H1 (cell line): ENCODE measurements around the gene SLC9A3. TPM values are rescaled to one million over a fixed set of nuclear protein-coding genes. Genes with fewer than 3 reads are reported as not detected.

Experiments used
- NANOG ChIP-seq: IDR thresholded peaks from 2 replicates; pipeline ENCODE4 v1.6.1; 2011; ENCODE audit warnings: low read length, low read depth, mild to moderate bottlenecking, inconsistent platforms; ENCODE audit not compliant: insufficient read depth, poor library complexity, severe bottlenecking
- PHF8 ChIP-seq: fragments of 200-600 bp; sonication (generic); conservative IDR thresholded peaks from 2 replicates; pipeline ENCODE4 v1.7.1; 2012; ENCODE audit warnings: low read depth, mild to moderate bottlenecking, inconsistent platforms, low read length, moderate library complexity
- SUZ12 ChIP-seq: fragments of 200-600 bp; sonication (generic); IDR thresholded peaks from 2 replicates; pipeline ENCODE4 v1.6.1; 2012; ENCODE audit warnings: mild to moderate bottlenecking, inconsistent platforms, low read length, moderate library complexity, mixed read lengths
- polyA plus RNA-seq, 7 experiments: library from polyadenylated mRNA; depleted of rRNA in 3 of 7; stranded (reverse) in 5 of 7; unstranded in 2 of 7; fragments of >200 nt in 5 of 7; fragments of 200-250 nt in 2 of 7; gene quantifications; 1 replicate in 5 of 7; 2 replicates in 1 of 7; 4 replicates in 1 of 7; pipeline versions ENCODE4 v1.2.1 to v1.2.3, GENCODE V29; 2011 to 2013; ENCODE audit warnings: missing spikeins in 2 of 7, mixed read lengths in 2 of 7
- total RNA-seq: library from RNA; stranded (reverse); fragmentation: NEBNext Ultra II Directional; extraction: Animal tissue kit (Norgen Biotek cat#: 25700); gene quantifications from 2 replicates; pipeline ENCODE4 v1.2.1, GENCODE V29; 2021
- TF ChIP-seq, protein P1 (sequence below), 3 experiments: IDR thresholded peaks; 1 replicate in 2 of 3; 2 replicates in 1 of 3; pipeline versions ENCODE4 v1.5.1 to v1.6.1; 2011; ENCODE audit warnings: low read length in 3 of 3, mild to moderate bottlenecking in 3 of 3, inconsistent platforms in 2 of 3, low read depth in 1 of 3, moderate library complexity in 1 of 3; ENCODE audit not compliant: insufficient read depth in 1 of 3; ENCODE audit errors: control extremely low read depth in 1 of 3
- TF ChIP-seq, protein P2 (sequence below): IDR thresholded peaks from 2 replicates; pipeline ENCODE4 v1.6.1; 2011; ENCODE audit warnings: low read length, improper control_type of control experiment

Gene SLC9A3
- total and polyA plus RNA-seq, 2 of the 8 experiments (the other 6 are each of a cell fraction or from before 2014, with no cell fraction given): 0.95 to 1.0 TPM

- TF ChIP-seq, protein P1, sequence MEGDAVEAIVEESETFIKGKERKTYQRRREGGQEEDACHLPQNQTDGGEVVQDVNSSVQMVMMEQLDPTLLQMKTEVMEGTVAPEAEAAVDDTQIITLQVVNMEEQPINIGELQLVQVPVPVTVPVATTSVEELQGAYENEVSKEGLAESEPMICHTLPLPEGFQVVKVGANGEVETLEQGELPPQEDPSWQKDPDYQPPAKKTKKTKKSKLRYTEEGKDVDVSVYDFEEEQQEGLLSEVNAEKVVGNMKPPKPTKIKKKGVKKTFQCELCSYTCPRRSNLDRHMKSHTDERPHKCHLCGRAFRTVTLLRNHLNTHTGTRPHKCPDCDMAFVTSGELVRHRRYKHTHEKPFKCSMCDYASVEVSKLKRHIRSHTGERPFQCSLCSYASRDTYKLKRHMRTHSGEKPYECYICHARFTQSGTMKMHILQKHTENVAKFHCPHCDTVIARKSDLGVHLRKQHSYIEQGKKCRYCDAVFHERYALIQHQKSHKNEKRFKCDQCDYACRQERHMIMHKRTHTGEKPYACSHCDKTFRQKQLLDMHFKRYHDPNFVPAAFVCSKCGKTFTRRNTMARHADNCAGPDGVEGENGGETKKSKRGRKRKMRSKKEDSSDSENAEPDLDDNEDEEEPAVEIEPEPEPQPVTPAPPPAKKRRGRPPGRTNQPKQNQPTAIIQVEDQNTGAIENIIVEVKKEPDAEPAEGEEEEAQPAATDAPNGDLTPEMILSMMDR (IDR thresholded peaks at IDR 0.05; ENCODE audit: control extremely low read depth in 1 of 3, insufficient read depth in 1 of 3, low read depth in 1 of 3, low read length in 3 of 3): no peak
- TF ChIP-seq SUZ12 (no peak), NANOG (no peak), PHF8 (no peak)
- TF ChIP-seq, protein P2, sequence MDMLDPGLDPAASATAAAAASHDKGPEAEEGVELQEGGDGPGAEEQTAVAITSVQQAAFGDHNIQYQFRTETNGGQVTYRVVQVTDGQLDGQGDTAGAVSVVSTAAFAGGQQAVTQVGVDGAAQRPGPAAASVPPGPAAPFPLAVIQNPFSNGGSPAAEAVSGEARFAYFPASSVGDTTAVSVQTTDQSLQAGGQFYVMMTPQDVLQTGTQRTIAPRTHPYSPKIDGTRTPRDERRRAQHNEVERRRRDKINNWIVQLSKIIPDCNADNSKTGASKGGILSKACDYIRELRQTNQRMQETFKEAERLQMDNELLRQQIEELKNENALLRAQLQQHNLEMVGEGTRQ: no peak
Measured at GRCh38 chr5:492314-492893, 31.8 kb downstream of the SLC9A3 start (continued).
